GM12891 (cell line): ENCODE data around the gene PTPN23.

Experiments used
- PAX5 ChIP-seq: IDR thresholded peaks from 2 replicates; pipeline ENCODE4 v1.6.1; 2011; ENCODE audit warnings: low read length, moderate library complexity, mild to moderate bottlenecking; ENCODE audit not compliant: insufficient read depth, severe bottlenecking
- POLR2A ChIP-seq: IDR thresholded peaks from 2 replicates; pipeline ENCODE4 v1.6.1; 2011; ENCODE audit warnings: low read depth, low read length, control low read depth
- POLR2AphosphoS5 ChIP-seq: IDR thresholded peaks from 2 replicates; pipeline ENCODE4 v1.6.1; 2011; ENCODE audit warnings: low read depth, low read length, control low read depth
- TAF1 ChIP-seq: IDR thresholded peaks from 2 replicates; pipeline ENCODE4 v1.6.1; 2011; ENCODE audit warnings: low read depth, low read length, control low read depth

GRCh38 chr3:47413751-47414150 is 32.9 kb downstream of the PTPN23 start:
- TF ChIP-seq PAX5 = no peak
- no peak; the same call in 1 of the 2 replicates for TF ChIP-seq POLR2AphosphoS5
- TF ChIP-seq TAF1 = no peak
- no peak for TF ChIP-seq POLR2A
